H1 (cell line): ENCODE results near the gene SMARCB1. TPM values are rescaled to one million over a fixed set of nuclear protein-coding genes. Genes with fewer than 3 reads are reported as not detected.

Source experiments
- CTCF ChIA-PET: fragments of 300-600 bp; sonication (Branson Sonifier 250); formaldehyde crosslinking; loops from one replicate; lab custom pipeline; 2021; ENCODE audit not compliant: partially characterized antibody; lab: Charles Lee
- POLR2A ChIA-PET: fragments of 300-600 bp; sonication (Branson Sonifier 250); formaldehyde crosslinking; loops from one replicate; lab custom pipeline; 2021; ENCODE audit warnings: inconsistent platforms; ENCODE audit not compliant: partially characterized antibody; lab: Charles Lee
- DNase-seq, 2 experiments: peaks; one replicate each; pipeline versions ENCODE4 v3.0.0 to v3.0.0-alpha.2; 2010 to 2022; ENCODE audit warnings: low spot score in 2 of 2, low read depth in 1 of 2, mixed read lengths in 1 of 2
- FAIRE-seq: peaks from 2 replicates; lab custom pipeline; 2011; peaks lifted over from hg19 to GRCh38; lab: Jason Lieb, UNC
- H2AFZ ChIP-seq: 2 replicates; pipeline ENCODE4 v1.8.1; 2012; ENCODE audit warnings: low read length, inconsistent platforms
- H2AK5ac ChIP-seq: 2 replicates; pipeline ENCODE4 v1.6.1; 2013; ENCODE audit warnings: low read depth, low read length
- H2BK120ac ChIP-seq: replicated peaks from 2 replicates; pipeline ENCODE3; 2013; ENCODE audit warnings: low read depth, low read length, inconsistent platforms
- H2BK12ac ChIP-seq: 2 replicates; pipeline ENCODE4 v1.6.1; 2013; ENCODE audit warnings: low read depth, low read length
- H2BK15ac ChIP-seq: 2 replicates; pipeline ENCODE4 v1.6.1; 2013; ENCODE audit warnings: low read length
- H2BK20ac ChIP-seq: 2 replicates; pipeline ENCODE4 v1.6.1; 2013; ENCODE audit warnings: low read length
- H2BK5ac ChIP-seq: 2 replicates; pipeline ENCODE4 v1.6.1; 2013; ENCODE audit warnings: low read depth, low read length
- H3K14ac ChIP-seq: 2 replicates; pipeline ENCODE4 v1.6.1; 2013; ENCODE audit warnings: inconsistent platforms; ENCODE audit not compliant: insufficient read length
- H3K18ac ChIP-seq: 2 replicates; pipeline ENCODE4 v1.6.1; 2013; ENCODE audit warnings: low read length; ENCODE audit errors: extremely low read depth
- H3K23ac ChIP-seq: 2 replicates; pipeline ENCODE4 v1.6.1; 2013; ENCODE audit warnings: inconsistent platforms; ENCODE audit not compliant: insufficient read length
- H3K23me2 ChIP-seq: 2 replicates; pipeline ENCODE4 v1.6.1; 2013; ENCODE audit warnings: low read depth, low read length
- H3K27ac ChIP-seq: 2 replicates; pipeline ENCODE4 v1.6.1; 2011; ENCODE audit warnings: low read depth, low read length, inconsistent platforms
- H3K27me3 ChIP-seq, 4 experiments: replicated peaks in 1 of 4; 1 replicate in 1 of 4; 2 replicates in 3 of 4; pipeline versions ENCODE4 v1.6.1 to v1.8.1; 2011 to 2013; ENCODE audit warnings: low read length in 3 of 4, mild to moderate bottlenecking in 3 of 4, inconsistent platforms in 2 of 4, mixed read lengths in 2 of 4, moderate library complexity in 1 of 4; ENCODE audit not compliant: control insufficient read depth in 3 of 4, insufficient read depth in 3 of 4; ENCODE audit errors: extremely low read depth in 1 of 4
- H3K36me3 ChIP-seq, 4 experiments: 2 replicates each; pipeline versions ENCODE4 v1.6.1 to v1.8.1; 2011 to 2013; ENCODE audit warnings: mild to moderate bottlenecking in 4 of 4, low read length in 3 of 4, moderate library complexity in 2 of 4, control low read depth in 1 of 4, inconsistent platforms in 1 of 4; ENCODE audit not compliant: insufficient read depth in 4 of 4, control insufficient read depth in 2 of 4
- H3K4ac ChIP-seq: replicated peaks from 2 replicates; pipeline ENCODE3; 2013; ENCODE audit warnings: low read length, low read depth, mixed read lengths, inconsistent platforms; ENCODE audit not compliant: insufficient read length
- H3K4me1 ChIP-seq, 4 experiments: replicated peaks in 1 of 4; 1 replicate in 1 of 4; 2 replicates in 3 of 4; pipeline versions ENCODE4 v1.6.1 to v1.8.1; 2011 to 2013; ENCODE audit warnings: low read length in 3 of 4, inconsistent platforms in 2 of 4, mixed read lengths in 1 of 4; ENCODE audit not compliant: insufficient read depth in 4 of 4, control insufficient read depth in 3 of 4
- H3K4me2 ChIP-seq, 2 experiments: 2 replicates each; pipeline versions ENCODE4 v1.6.1 to v1.8.1; 2011 to 2013; ENCODE audit warnings: low read depth in 2 of 2, low read length in 2 of 2, control low read depth in 1 of 2, inconsistent platforms in 1 of 2, mild to moderate bottlenecking in 1 of 2; ENCODE audit not compliant: insufficient read depth in 1 of 2
- H3K4me3 ChIP-seq, 4 experiments: fragments of 200-600, 300-600 bp in 1 of 4; sonication (generic), shearing (Covaris generic), sonication (Bioruptor Twin) in 1 of 4; 2 replicates each; pipeline versions ENCODE4 v1.5.1 to v1.8.1; 2011 to 2016; ENCODE audit warnings: low read length in 4 of 4, low read depth in 3 of 4, control low read depth in 2 of 4, inconsistent platforms in 2 of 4, mild to moderate bottlenecking in 2 of 4, mixed read lengths in 1 of 4, moderate library complexity in 1 of 4; ENCODE audit not compliant: insufficient read depth in 2 of 4; ENCODE audit errors: extremely low read depth in 1 of 4
- H3K56ac ChIP-seq: replicated peaks from 2 replicates; pipeline ENCODE3; 2013; ENCODE audit warnings: low read depth, mild to moderate bottlenecking, mixed read lengths, low read length, inconsistent platforms; ENCODE audit not compliant: insufficient read length
- H3K79me1 ChIP-seq: 2 replicates; pipeline ENCODE4 v1.6.1; 2013; ENCODE audit warnings: low read depth, low read length, control low read depth
- H3K79me2 ChIP-seq, 2 experiments: 2 replicates each; pipeline versions ENCODE4 v1.6.1 to v1.8.1; 2012 to 2013; ENCODE audit warnings: low read length in 2 of 2, mild to moderate bottlenecking in 2 of 2, inconsistent platforms in 1 of 2; ENCODE audit not compliant: insufficient read depth in 2 of 2, control insufficient read depth in 1 of 2
- H3K9ac ChIP-seq, 4 experiments: replicated peaks in 1 of 4; 1 replicate in 1 of 4; 2 replicates in 3 of 4; pipeline versions ENCODE4 v1.6.1 to v1.8.1; 2011 to 2013; ENCODE audit warnings: low read depth in 3 of 4, low read length in 3 of 4, control low read depth in 2 of 4, mild to moderate bottlenecking in 2 of 4, moderate library complexity in 2 of 4, inconsistent platforms in 1 of 4; ENCODE audit errors: extremely low read depth in 1 of 4
- H3K9me3 ChIP-seq, 2 experiments: 2 replicates each; pipeline versions ENCODE4 v1.6.1 to v1.8.1; 2012 to 2013; ENCODE audit warnings: mild to moderate bottlenecking in 2 of 2, moderate library complexity in 2 of 2, control low read depth in 1 of 2, inconsistent platforms in 1 of 2, low read depth in 1 of 2, low read length in 1 of 2, mixed read lengths in 1 of 2; ENCODE audit not compliant: insufficient read depth in 2 of 2
- H4K20me1 ChIP-seq, 2 experiments: replicated peaks in 1 of 2; 2 replicates each; pipeline versions ENCODE3 to v1.8.1; 2011 to 2013; ENCODE audit warnings: inconsistent platforms in 2 of 2, low read length in 2 of 2, mild to moderate bottlenecking in 1 of 2; ENCODE audit not compliant: insufficient read depth in 2 of 2, control insufficient read depth in 1 of 2
- H4K5ac ChIP-seq: 2 replicates; pipeline ENCODE4 v1.6.1; 2013; ENCODE audit warnings: low read length, low read depth, mixed read lengths, inconsistent platforms; ENCODE audit not compliant: insufficient read length
- H4K8ac ChIP-seq: 2 replicates; pipeline ENCODE4 v1.8.0; 2013; ENCODE audit warnings: mild to moderate bottlenecking, moderate library complexity, low read length, inconsistent platforms; ENCODE audit not compliant: insufficient read depth; ENCODE audit errors: extremely low read depth
- H4K91ac ChIP-seq: replicated peaks from 2 replicates; pipeline ENCODE3; 2013; ENCODE audit warnings: low read length, mixed read lengths, inconsistent platforms; ENCODE audit not compliant: insufficient read length
- POLR2A ChIP-seq, 2 experiments: IDR thresholded peaks; 1 replicate in 1 of 2; 2 replicates in 1 of 2; pipeline ENCODE4 v1.6.1; 2011; ENCODE audit warnings: low read depth in 2 of 2, low read length in 2 of 2, mild to moderate bottlenecking in 2 of 2; ENCODE audit errors: control extremely low read depth in 1 of 2
- TBP ChIP-seq: IDR thresholded peaks from 2 replicates; pipeline ENCODE4 v1.6.1; 2011; ENCODE audit warnings: low read depth, low read length, improper control_type of control experiment
- WGBS, 2 experiments: shearing (Covaris generic) in 1 of 2; methylation state at CpG; one replicate each; pipeline versions ENCODE4 v1.1.6 to v1.1.7; 2013 to 2015; ENCODE audit warnings: low lambda C conversion rate in 2 of 2, mixed read lengths in 2 of 2, inconsistent platforms in 1 of 2, low coverage in 1 of 2, missing lambda C conversion rate in 1 of 2; ENCODE audit not compliant: insufficient replicate concordance in 2 of 2, insufficient coverage in 1 of 2, insufficient read length in 1 of 2; ENCODE audit errors: extremely low coverage in 1 of 2, missing lambda C conversion rate in 1 of 2; 5-methylcytosine and 5-hydroxymethylcytosine counted together
- polyA plus RNA-seq, 7 experiments: library from polyadenylated mRNA; depleted of rRNA in 3 of 7; stranded (reverse) in 5 of 7; unstranded in 2 of 7; fragments of >200 nt in 5 of 7; fragments of 200-250 nt in 2 of 7; gene quantifications; 1 replicate in 5 of 7; 2 replicates in 1 of 7; 4 replicates in 1 of 7; pipeline versions ENCODE4 v1.2.1 to v1.2.3, GENCODE V29; 2011 to 2013; ENCODE audit warnings: missing spikeins in 2 of 7, mixed read lengths in 2 of 7
- total RNA-seq: library from RNA; stranded (reverse); fragmentation: NEBNext Ultra II Directional; extraction: Animal tissue kit (Norgen Biotek cat#: 25700); gene quantifications from 2 replicates; pipeline ENCODE4 v1.2.1, GENCODE V29; 2021

SMARCB1 gene
- total and polyA plus RNA-seq, 2 of the 8 experiments (the other 6 are each of a cell fraction or from before 2014, with no cell fraction given), result 116 to 145 TPM

DNA sequence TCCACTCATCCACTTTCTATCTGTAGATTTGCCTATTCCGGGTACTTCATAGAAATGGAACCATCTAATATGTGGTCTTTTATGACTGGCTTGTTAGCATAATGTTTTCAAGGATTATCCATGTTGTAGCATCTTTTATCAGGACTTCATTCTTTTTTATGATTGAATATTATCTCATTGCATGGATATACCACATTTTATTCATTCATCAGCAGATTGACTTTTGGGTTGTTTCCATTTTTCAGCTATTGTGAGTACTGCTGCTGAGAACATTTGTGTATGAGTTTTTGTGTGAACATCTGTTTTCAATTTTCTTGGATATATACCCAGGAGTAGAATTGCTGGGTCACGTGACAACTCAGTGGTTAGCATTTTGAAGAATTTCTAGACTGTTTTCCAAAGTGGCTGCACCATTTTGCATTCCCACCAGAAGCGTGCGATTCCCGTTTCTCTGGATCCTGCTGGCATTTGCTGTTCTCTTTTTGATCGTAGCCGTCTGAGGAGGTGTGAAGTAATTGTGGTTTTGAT is 43.1 kb downstream of the SMARCB1 start:
- Histone ChIP-seq H2BK15ac (no peak overlapping the region), H3K56ac (no peak overlapping the region), H2BK12ac (no peak overlapping the region), H3K14ac (no peak overlapping the region), H3K4me3 (no peak overlapping the region), H4K20me1 (peaks cover 6 to 20% of the 10 kb centered on the region in 2 experiments), H3K27me3 (no peaks in the 10 kb centered on the region; a peak in 1 of 7 replicates), H2AFZ (no peak overlapping the region), H3K9ac (no peak overlapping the region), H4K5ac (no peak overlapping the region), H2BK120ac (no peak overlapping the region), H3K9me3 (no peaks in the 10 kb centered on the region), H2BK5ac (no peak overlapping the region), H4K8ac (no peak overlapping the region), H3K4me1 (no peaks in the 10 kb centered on the region), H3K4me2 (no peak overlapping the region), H2BK20ac (no peak overlapping the region), H3K36me3 (peaks cover 10 to 37% (median 16%) of the 10 kb centered on the region in 4 experiments; a peak in 7 of 8 replicates), H3K4ac (no peak overlapping the region), H3K79me2 (no peaks in the 10 kb centered on the region; a peak in 1 of 4 replicates), H3K27ac (no peak overlapping the region), H4K91ac (no peak overlapping the region), H3K79me1 (peaks cover 4% of the 10 kb centered on the region; the same call in 1 of the 2 replicates), H2AK5ac (no peak overlapping the region), H3K18ac (no peak overlapping the region), H3K23ac (no peak overlapping the region), H3K23me2 (no peaks in the 10 kb centered on the region)
- FAIRE-seq (no peak), DNase-seq (no peak)
- 0 out of 3 replicates have a peak, but pooled peaks of 1 of the 2 experiments have one; percentile 1 for TF ChIP-seq POLR2A (IDR thresholded peaks at IDR 0.05; ENCODE audit: control extremely low read depth in 1 of 2, low read depth in 2 of 2, low read length in 2 of 2)
- no peak for TF ChIP-seq TBP
- POLR2A ChIA-PET, result interaction anchor here (1.0 to 1.1 kb wide), 2 partner anchors 10 to 16 kb away, joined by 3 read pairs; no protein-coding TSS in a partner anchor
- CTCF ChIA-PET, result interaction anchor here (1.1 to 2.5 kb wide), 2 partner anchors 15 to 20 kb away, joined by 4 to 11 read pairs; no protein-coding TSS in a partner anchor
- 97% methylated on average over 7 of the region's 7 CpGs; no CpG with 5 or more reads in 1 of the 2 experiments for WGBS, 2 experiments
